Calu3 (cell line): ENCODE data around the gene DAB1. TPM values are rescaled to one million over a fixed set of nuclear protein-coding genes. Genes with fewer than 3 reads are reported as not detected.

Source experiments
- BruUV-seq: library from RNA; stranded (reverse); fragments of 400-500 nt; replicated peaks from 2 replicates; lab custom pipeline; 2021; lab: Mats Ljungman, UMichigan
- CTCF ChIA-PET: fragments of 300-600 bp; sonication (Branson Sonifier 250); formaldehyde crosslinking; loops from one replicate; lab custom pipeline; 2022; ENCODE audit warnings: antibody characterized with exemption; lab: Charles Lee
- DNase-seq: peaks from one replicate; pipeline ENCODE4 v3.0.0; 2022
- H3K27ac Mint-ChIP-seq: one replicate; pipeline ENCODE4 v1.8.0; 2022; ENCODE audit warnings: mixed read lengths; ENCODE audit not compliant: unreplicated experiment
- H3K27me3 Mint-ChIP-seq: one replicate; pipeline ENCODE4 v1.8.0; 2022; ENCODE audit warnings: mixed read lengths; ENCODE audit not compliant: unreplicated experiment
- H3K36me3 Mint-ChIP-seq: one replicate; pipeline ENCODE4 v1.8.0; 2022; ENCODE audit warnings: mild to moderate bottlenecking, moderate library complexity, mixed read lengths; ENCODE audit not compliant: insufficient read depth, unreplicated experiment
- H3K4me1 Mint-ChIP-seq: one replicate; pipeline ENCODE4 v1.8.0; 2022; ENCODE audit warnings: mild to moderate bottlenecking, low read depth, mixed read lengths; ENCODE audit not compliant: unreplicated experiment
- H3K4me3 Mint-ChIP-seq: one replicate; pipeline ENCODE4 v1.8.0; 2022; ENCODE audit warnings: mild to moderate bottlenecking, low read depth, moderate library complexity, mixed read lengths; ENCODE audit not compliant: unreplicated experiment
- H3K9me3 Mint-ChIP-seq: one replicate; pipeline ENCODE4 v1.8.0; 2022; ENCODE audit warnings: low read depth, mixed read lengths; ENCODE audit not compliant: unreplicated experiment
- CTCF ChIP-seq: fragments of 200-600 bp; IDR thresholded peaks from one replicate; pipeline ENCODE4 v1.8.0; 2022; ENCODE audit warnings: antibody characterized with exemption; ENCODE audit not compliant: unreplicated experiment
- intact Hi-C: fragments of 100-400 bp; cut with micrococcal nuclease; formaldehyde crosslinking; loops from one replicate; pipeline ENCODE4 v1.10.0; 2022; ENCODE audit not compliant: unreplicated experiment
- total RNA-seq: library from RNA; stranded (reverse); gene quantifications from 2 replicates; pipeline ENCODE4 v1.2.3, GENCODE V29; 2022

The DAB1 gene
- total RNA-seq, 1 experiment from 2014 or later: not detected

DNA sequence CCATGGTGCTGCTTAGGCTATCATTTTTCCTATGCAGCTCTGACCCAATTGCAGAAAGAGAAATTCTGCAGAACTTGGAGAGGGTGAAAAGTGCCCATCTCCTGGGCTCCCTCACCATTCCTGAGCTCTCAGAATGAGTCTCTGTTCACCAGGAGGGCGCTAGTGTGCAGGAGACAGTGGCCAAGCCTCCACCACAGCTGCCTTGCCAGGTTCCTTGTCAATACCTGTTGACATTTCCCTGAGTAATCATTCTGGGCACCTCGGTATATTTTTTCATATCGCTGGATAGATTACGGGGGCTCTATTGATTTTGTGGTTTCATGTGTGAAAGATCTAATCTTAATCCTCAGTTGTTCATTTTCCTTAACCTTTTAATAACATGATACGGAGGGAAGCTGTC is 445.0 kb downstream of the DAB1 start:
- H3K27ac Mint-ChIP-seq: no peak overlapping the region
- no TSS peak for BruUV-seq
- H3K36me3 Mint-ChIP-seq: no peaks in the 10 kb centered on the region
- H3K9me3 Mint-ChIP-seq: peaks cover 5% of the 10 kb centered on the region
- intact Hi-C loops: no loop called here
- peaks cover 37% of the 10 kb centered on the region for H3K27me3 Mint-ChIP-seq
- CTCF ChIA-PET: interaction anchor here (0.6 kb wide), 1 partner anchor 651 kb away, joined by 5 read pairs; no protein-coding TSS in a partner anchor
- H3K4me3 Mint-ChIP-seq: no peak overlapping the region
- DNase-seq: no peak
- no peaks in the 10 kb centered on the region for H3K4me1 Mint-ChIP-seq
- no peak for TF ChIP-seq CTCF

DNA sequence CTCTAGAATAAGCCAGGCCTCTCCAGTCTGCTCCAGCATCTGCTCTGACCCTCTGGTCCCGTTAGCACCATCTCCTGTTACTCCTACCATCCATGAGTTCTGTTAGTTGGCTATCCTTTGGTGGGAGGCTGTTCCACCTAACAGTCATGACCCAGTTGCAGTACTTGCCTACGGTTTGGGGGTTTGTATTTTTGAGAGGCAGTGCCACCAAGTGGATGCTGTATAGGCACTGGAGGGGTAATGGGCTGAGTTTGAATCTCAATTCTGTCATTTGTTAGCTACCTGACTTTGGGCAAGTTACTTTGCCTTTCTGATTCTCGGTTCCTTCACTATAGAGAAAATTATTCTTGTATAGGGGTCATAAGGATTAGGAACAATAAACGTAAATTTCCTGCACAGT is 445.9 kb downstream of the DAB1 start:
- Mint-ChIP-seq H3K4me3 (no peak overlapping the region), H3K36me3 (no peaks in the 10 kb centered on the region), H3K4me1 (no peaks in the 10 kb centered on the region), H3K27ac (no peak overlapping the region), H3K9me3 (peaks cover 4% of the 10 kb centered on the region), H3K27me3 (peaks cover 37% of the 10 kb centered on the region)
- TF ChIP-seq CTCF: no peak
- CTCF ChIA-PET: no interaction called here
- intact Hi-C loops: no loop called here
- BruUV-seq: no TSS peak
- DNase-seq: no peak

DNA sequence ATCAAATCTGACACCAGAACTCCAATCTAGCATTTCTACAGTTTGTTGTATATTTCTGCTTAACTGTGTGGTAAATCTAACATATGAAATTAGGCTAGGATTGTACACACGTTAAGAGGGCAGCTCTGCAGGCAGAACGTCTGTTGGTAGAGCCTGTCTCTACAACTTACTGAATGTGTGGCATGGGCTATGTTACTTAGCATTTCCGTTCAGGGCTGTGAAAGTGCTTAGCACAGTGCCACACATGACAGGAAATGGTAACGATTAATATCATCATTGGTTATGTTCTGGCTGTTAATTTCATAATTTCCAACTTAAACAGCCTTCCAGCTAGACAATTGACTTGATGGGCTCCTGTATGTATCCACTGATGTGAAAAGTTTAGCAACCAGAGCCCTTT is 448.4 kb downstream of the DAB1 start:
- CTCF ChIA-PET: interaction anchor here (0.6 kb wide), 1 partner anchor 11 kb away, joined by 3 read pairs; no protein-coding TSS in a partner anchor
- Mint-ChIP-seq H3K27ac (no peak overlapping the region), H3K4me3 (no peak overlapping the region), H3K27me3 (peaks cover 27% of the 10 kb centered on the region), H3K4me1 (no peaks in the 10 kb centered on the region), H3K36me3 (no peaks in the 10 kb centered on the region), H3K9me3 (peaks cover under 1% of the 10 kb centered on the region)
- TF ChIP-seq CTCF: no peak
- DNase-seq: no peak
- intact Hi-C loops: no loop called here
- BruUV-seq: no TSS peak

DNA sequence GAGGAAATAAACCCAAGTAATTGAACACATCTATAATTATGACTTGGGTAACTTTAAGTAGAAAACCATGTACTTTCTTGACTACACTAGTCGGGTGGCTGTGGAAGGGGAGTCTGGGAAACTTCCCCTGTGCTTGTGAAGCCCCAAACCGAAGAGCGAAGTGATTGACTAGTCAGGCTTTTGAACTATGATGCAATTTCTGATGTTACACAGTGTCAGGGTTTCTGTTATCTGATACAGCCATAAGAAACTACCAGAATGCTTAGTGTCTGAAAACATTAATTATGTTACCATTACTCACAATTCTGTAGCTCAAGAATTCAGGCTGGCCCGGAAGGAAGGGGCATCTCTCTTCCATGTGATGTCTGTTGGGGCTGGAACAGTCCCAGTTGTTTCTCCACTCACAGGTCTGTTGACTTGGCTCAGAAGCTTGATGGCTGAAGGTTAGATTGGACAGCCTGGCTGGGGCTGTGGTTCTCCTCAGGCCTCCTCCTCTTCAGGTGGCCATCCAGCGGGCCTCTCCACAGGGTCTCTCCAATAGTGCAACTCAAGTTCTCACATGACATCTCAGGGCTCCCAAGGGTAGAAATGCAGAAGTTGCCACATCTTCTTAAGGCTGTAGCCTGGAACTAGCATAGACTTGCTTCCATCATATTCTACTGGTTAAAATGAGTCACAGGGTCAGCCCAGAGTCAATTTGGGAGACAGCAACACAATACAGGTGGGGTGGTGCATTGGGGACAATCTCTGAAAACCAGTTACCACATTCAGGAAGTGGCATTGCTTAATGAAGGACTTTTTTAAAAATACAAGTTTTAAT is 449.7 kb downstream of the DAB1 start:
- no TSS peak for BruUV-seq
- no peak overlapping the region for H3K27ac Mint-ChIP-seq
- no peak for DNase-seq
- intact Hi-C loops: no loop called here
- no peak overlapping the region for H3K4me3 Mint-ChIP-seq
- no peaks in the 10 kb centered on the region for H3K4me1 Mint-ChIP-seq
- CTCF ChIA-PET: no interaction called here
- TF ChIP-seq CTCF: no peak
- peaks cover 4% of the 10 kb centered on the region for H3K9me3 Mint-ChIP-seq
- no peaks in the 10 kb centered on the region for H3K36me3 Mint-ChIP-seq
- H3K27me3 Mint-ChIP-seq: peaks cover 14% of the 10 kb centered on the region
